Astrocyte of the spinal cord (primary cell): ENCODE results near the gene VIT.

Source experiments
- DNase-seq: peaks from one replicate; pipeline ENCODE4 v3.0.0; 2011; ENCODE audit warnings: low read depth, low spot score
- H3K4me3 ChIP-seq: 2 replicates; pipeline ENCODE4 v1.5.1; 2011; ENCODE audit warnings: low read depth, mild to moderate bottlenecking, low read length, moderate library complexity
- CTCF ChIP-seq: IDR thresholded peaks from 2 replicates; pipeline ENCODE4 v1.5.1; 2012; ENCODE audit warnings: low read depth, mild to moderate bottlenecking, low read length, inconsistent platforms
- in situ Hi-C: cut with HindIII; loops from 2 replicates; pipeline ENCODE4 v1.10.0; 2017; ENCODE audit warnings: low sequenced_read_pairs

Gene VIT

GRCh38 chr2:36734304-36734703 is 37.8 kb downstream of the VIT start:
- no peak overlapping the region for H3K4me3 ChIP-seq
- TF ChIP-seq CTCF, result no peak
- in situ Hi-C loops, result no loop called here
- no peak for DNase-seq

GRCh38 chr2:36737131-36737750 is 40.7 kb downstream of the VIT start:
- TF ChIP-seq CTCF, result no peak
- in situ Hi-C loops, result no loop called here
- no peak for DNase-seq
- no peak overlapping the region for H3K4me3 ChIP-seq

- no peak for TF ChIP-seq CTCF
- in situ Hi-C loops, result no loop called here
- H3K4me3 ChIP-seq, result no peak overlapping the region
- DNase-seq, result no peak
Observed at GRCh38 chr2:36740061-36740460, 43.6 kb downstream of the VIT start.

GRCh38 chr2:36741188-36741837 is 44.8 kb downstream of the VIT start:
- no peak for DNase-seq
- no peak overlapping the region for H3K4me3 ChIP-seq
- TF ChIP-seq CTCF, result no peak
- in situ Hi-C loops, result no loop called here

GRCh38 chr2:36743954-36744353 is 47.4 kb downstream of the VIT start:
- H3K4me3 ChIP-seq, result no peak overlapping the region
- in situ Hi-C loops, result no loop called here
- no peak for TF ChIP-seq CTCF
- no peak for DNase-seq

- H3K4me3 ChIP-seq, result no peak overlapping the region
- DNase-seq, result no peak
- no peak for TF ChIP-seq CTCF
- in situ Hi-C loops, result no loop called here
Observed at GRCh38 chr2:36748166-36748565, 51.7 kb downstream of the VIT start.
